Measurements from ENCODE around the gene GNG12. TPM values are rescaled to one million over a fixed set of nuclear protein-coding genes. Genes with fewer than 3 reads are reported as not detected.
A peak's percentile ranks its signal among the peaks of the same experiment; 100 is the strongest.

GNG12 gene
- polyA plus RNA-seq, 1 donor (not counting 4 experiments of a cell fraction or from before 2014, with no cell fraction given), result 208 TPM

GRCh38 chr1:67683766-67684525 lies 149.3 kb downstream of the GNG12 start:
- Histone ChIP-seq H3K9me1 (ENCODE audit: control insufficient read depth, extremely low read depth, insufficient read depth, low read length) (no peaks in the 10 kb centered on the region), H3K9me3 (ENCODE audit: control insufficient read depth, low read depth, low read length) (no peaks in the 10 kb centered on the region), H3K27me3 (ENCODE audit: control insufficient read depth, extremely low read depth, insufficient read depth, low read length) (no peaks in the 10 kb centered on the region), H3K4me2 (ENCODE audit: control insufficient read depth, extremely low read depth, insufficient read depth, low read depth, low read length) (peak overlapping the region; percentile 99), H2AFZ (ENCODE audit: control insufficient read depth, low read length) (peak overlapping the region; percentile 38), H3K4me1 (ENCODE audit: control insufficient read depth, extremely low read depth, insufficient read depth, low read length) (peaks cover 50% of the 10 kb centered on the region), H4K20me1 (ENCODE audit: control insufficient read depth, extremely low read depth, insufficient read depth, low read length) (peaks cover 10% of the 10 kb centered on the region), H3K36me3 (ENCODE audit: control insufficient read depth in 2 of 2, extremely low read depth in 1 of 2, insufficient read depth in 2 of 2, low read length in 2 of 2) (peaks cover 6 to 29% of the 10 kb centered on the region in 2 experiments), H3K9ac (ENCODE audit: control insufficient read depth, extremely low read depth, insufficient read depth, low read length) (peak overlapping the region; percentile 99), H3K4me3 (ENCODE audit: control insufficient read depth in 2 of 3, extremely low read depth in 1 of 3, insufficient read depth in 2 of 3, low read depth in 1 of 3, low read length in 3 of 3) (peak overlapping the region; percentile 81 to 94 (median 90)), H3K79me2 (ENCODE audit: control insufficient read depth, insufficient read depth, low read length) (peaks cover 25% of the 10 kb centered on the region), H3K27ac (ENCODE audit: control insufficient read depth, insufficient read depth, low read length) (peak overlapping the region; percentile 99)
- dilution Hi-C loops (cut with MboI; ENCODE audit: extremely low pct_ligation_motif_present, low sequenced_read_pairs), result loop anchor here (25.0 kb wide), 1 partner anchor 147 kb away; no protein-coding TSS in a partner anchor
- TF ChIP-seq CTCF (optimal IDR thresholded peaks at IDR 0.05 in 1 of 3, IDR thresholded peaks at IDR 0.05 in 1 of 3, conservative IDR thresholded peaks at IDR 0.05 in 1 of 3; ENCODE audit: extremely low read depth in 1 of 3, insufficient read depth in 2 of 3, low read length in 3 of 3) (no peak), EZH2 (IDR thresholded peaks at IDR 0.05; ENCODE audit: low read length) (no peak)
- FAIRE-seq, result peak; percentile 73
- DNase-seq (ENCODE audit: low read depth, low spot score), result no peak

- Histone ChIP-seq H3K4me2 (ENCODE audit: control insufficient read depth, extremely low read depth, insufficient read depth, low read depth, low read length) (peak overlapping the region; percentile 99), H2AFZ (ENCODE audit: control insufficient read depth, low read length) (no peak overlapping the region), H4K20me1 (ENCODE audit: control insufficient read depth, extremely low read depth, insufficient read depth, low read length) (peaks cover 5% of the 10 kb centered on the region), H3K27me3 (ENCODE audit: control insufficient read depth, extremely low read depth, insufficient read depth, low read length) (no peaks in the 10 kb centered on the region), H3K4me3 (ENCODE audit: control insufficient read depth in 2 of 3, extremely low read depth in 1 of 3, insufficient read depth in 2 of 3, low read depth in 1 of 3, low read length in 3 of 3) (peak overlapping the region; percentile 12 to 90 (median 81)), H3K79me2 (ENCODE audit: control insufficient read depth, insufficient read depth, low read length) (peaks cover 25% of the 10 kb centered on the region), H3K4me1 (ENCODE audit: control insufficient read depth, extremely low read depth, insufficient read depth, low read length) (peaks cover 46% of the 10 kb centered on the region), H3K9me3 (ENCODE audit: control insufficient read depth, low read depth, low read length) (no peaks in the 10 kb centered on the region), H3K9me1 (ENCODE audit: control insufficient read depth, extremely low read depth, insufficient read depth, low read length) (no peaks in the 10 kb centered on the region), H3K36me3 (ENCODE audit: control insufficient read depth in 2 of 2, extremely low read depth in 1 of 2, insufficient read depth in 2 of 2, low read length in 2 of 2) (peaks cover 4 to 24% of the 10 kb centered on the region in 2 experiments), H3K9ac (ENCODE audit: control insufficient read depth, extremely low read depth, insufficient read depth, low read length) (peak overlapping the region; percentile 72), H3K27ac (ENCODE audit: control insufficient read depth, insufficient read depth, low read length) (peak overlapping the region; percentile 99)
- peak; percentile 91 for FAIRE-seq
- dilution Hi-C loops (cut with MboI; ENCODE audit: extremely low pct_ligation_motif_present, low sequenced_read_pairs), result loop anchor here (25.0 kb wide), 1 partner anchor 146 kb away; no protein-coding TSS in a partner anchor
- TF ChIP-seq CTCF (optimal IDR thresholded peaks at IDR 0.05 in 1 of 3, IDR thresholded peaks at IDR 0.05 in 1 of 3, conservative IDR thresholded peaks at IDR 0.05 in 1 of 3; ENCODE audit: extremely low read depth in 1 of 3, insufficient read depth in 2 of 3, low read length in 3 of 3) (no peak), EZH2 (IDR thresholded peaks at IDR 0.05; ENCODE audit: low read length) (no peak)
- DNase-seq (ENCODE audit: low read depth, low spot score), result no peak
Measured at GRCh38 chr1:67683316-67683715, 150.0 kb downstream of the GNG12 start.

All from keratinocyte (primary cell).